ENCODE measurements around the gene ZDHHC21. TPM values are rescaled to one million over a fixed set of nuclear protein-coding genes. Genes with fewer than 3 reads are reported as not detected.
A peak's percentile ranks its signal among the peaks of the same experiment; 100 is the strongest.

The ZDHHC21 gene
- polyA plus RNA-seq, 2 of the 4 experiments (the other 2 are of a cell fraction): 3.7 to 9.1 TPM

- Histone ChIP-seq H3K9me3 (no peaks in the 10 kb centered on the region), H3K4me2 (no peak overlapping the region), H3K27ac (no peak overlapping the region), H3K4me1 (no peaks in the 10 kb centered on the region), H3K4me3 (no peak overlapping the region)
- ChIA-PET POLR2A (interaction anchor here (0.5 kb wide), 1 partner anchor 94 kb away, joined by 3 read pairs; no protein-coding TSS in a partner anchor), CTCF (interaction anchor here (0.6 to 2.2 kb wide), 13 partner anchors 9 to 1305 kb away, joined by 3 to 19 read pairs (median 4); no protein-coding TSS in a partner anchor)
- TF ChIP-seq SREBF2 (IDR thresholded peaks at IDR 0.05): no peak
- no peak for TF ChIP-seq BCL3 (IDR thresholded peaks at IDR 0.05)
- no peak for TF ChIP-seq HEYL (CRISPR knock-in tag; IDR thresholded peaks at IDR 0.05)
- no peak for TF ChIP-seq MAX (IDR thresholded peaks at IDR 0.05)
- TF ChIP-seq RNF2 (IDR thresholded peaks at IDR 0.05; ENCODE audit: borderline replicate concordance, low read depth): no peak
- no peak for TF ChIP-seq HMGXB4 (CRISPR knock-in tag; IDR thresholded peaks at IDR 0.05; ENCODE audit: borderline replicate concordance)
- no peak for TF ChIP-seq CBX2 (IDR thresholded peaks at IDR 0.05; ENCODE audit: borderline replicate concordance, low read depth)
- TF ChIP-seq TFCP2L1 (CRISPR knock-in tag; IDR thresholded peaks at IDR 0.05): no peak
- no peak for TF ChIP-seq FOSL2 (IDR thresholded peaks at IDR 0.05)
- no peak for TF ChIP-seq FOSL2 (CRISPR knock-in tag; IDR thresholded peaks at IDR 0.05)
- TF ChIP-seq, protein P1, sequence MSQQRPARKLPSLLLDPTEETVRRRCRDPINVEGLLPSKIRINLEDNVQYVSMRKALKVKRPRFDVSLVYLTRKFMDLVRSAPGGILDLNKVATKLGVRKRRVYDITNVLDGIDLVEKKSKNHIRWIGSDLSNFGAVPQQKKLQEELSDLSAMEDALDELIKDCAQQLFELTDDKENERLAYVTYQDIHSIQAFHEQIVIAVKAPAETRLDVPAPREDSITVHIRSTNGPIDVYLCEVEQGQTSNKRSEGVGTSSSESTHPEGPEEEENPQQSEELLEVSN (IDR thresholded peaks at IDR 0.05; ENCODE audit: borderline replicate concordance, low read depth): no peak
- no peak for TF ChIP-seq FOSB (CRISPR knock-in tag; IDR thresholded peaks at IDR 0.05)
- TF ChIP-seq, protein P2, sequence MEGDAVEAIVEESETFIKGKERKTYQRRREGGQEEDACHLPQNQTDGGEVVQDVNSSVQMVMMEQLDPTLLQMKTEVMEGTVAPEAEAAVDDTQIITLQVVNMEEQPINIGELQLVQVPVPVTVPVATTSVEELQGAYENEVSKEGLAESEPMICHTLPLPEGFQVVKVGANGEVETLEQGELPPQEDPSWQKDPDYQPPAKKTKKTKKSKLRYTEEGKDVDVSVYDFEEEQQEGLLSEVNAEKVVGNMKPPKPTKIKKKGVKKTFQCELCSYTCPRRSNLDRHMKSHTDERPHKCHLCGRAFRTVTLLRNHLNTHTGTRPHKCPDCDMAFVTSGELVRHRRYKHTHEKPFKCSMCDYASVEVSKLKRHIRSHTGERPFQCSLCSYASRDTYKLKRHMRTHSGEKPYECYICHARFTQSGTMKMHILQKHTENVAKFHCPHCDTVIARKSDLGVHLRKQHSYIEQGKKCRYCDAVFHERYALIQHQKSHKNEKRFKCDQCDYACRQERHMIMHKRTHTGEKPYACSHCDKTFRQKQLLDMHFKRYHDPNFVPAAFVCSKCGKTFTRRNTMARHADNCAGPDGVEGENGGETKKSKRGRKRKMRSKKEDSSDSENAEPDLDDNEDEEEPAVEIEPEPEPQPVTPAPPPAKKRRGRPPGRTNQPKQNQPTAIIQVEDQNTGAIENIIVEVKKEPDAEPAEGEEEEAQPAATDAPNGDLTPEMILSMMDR (IDR thresholded peaks at IDR 0.05): no peak
- no peak for TF ChIP-seq ZC3H11A (IDR thresholded peaks at IDR 0.05)
- TF ChIP-seq RARB (CRISPR knock-in tag; IDR thresholded peaks at IDR 0.05): no peak
- TF ChIP-seq RFX5 (IDR thresholded peaks at IDR 0.05): no peak
- no peak for TF ChIP-seq JUNB (IDR thresholded peaks at IDR 0.05)
- TF ChIP-seq SMC3 (IDR thresholded peaks at IDR 0.05): no peak
- TF ChIP-seq NFE2L2 (conservative IDR thresholded peaks at IDR 0.05; ENCODE audit: low read length): no peak
- no peak for TF ChIP-seq ZSCAN20 (CRISPR knock-in tag; IDR thresholded peaks at IDR 0.05)
- no peak for TF ChIP-seq MAFK (IDR thresholded peaks at IDR 0.05; ENCODE audit: partially characterized antibody)
- 90% methylated on average over 3 of the region's 3 CpGs for WGBS (ENCODE audit: missing lambda C conversion rate)
- FAIRE-seq (no peak), ATAC-seq (no peak), DNase-seq (ENCODE audit: low read depth in 1 of 2, low spot score in 1 of 2) (no peak)
These were observed 31.2 kb downstream of the ZDHHC21 start for GRCh38 chr9:14662060-14662453.

GRCh38 chr9:14661421-14662059 is 31.7 kb downstream of the ZDHHC21 start:
- no peak overlapping the region for H3K27ac ChIP-seq
- H3K4me3 ChIP-seq: no peak overlapping the region
- WGBS (ENCODE audit: missing lambda C conversion rate): 11% methylated on average over 3 of the region's 3 CpGs
- FAIRE-seq: peak; percentile 28
- POLR2A ChIA-PET: interaction anchor here (0.5 kb wide), 1 partner anchor 95 kb away, joined by 3 read pairs; no protein-coding TSS in a partner anchor
- no peaks in the 10 kb centered on the region for H3K4me1 ChIP-seq
- no peak overlapping the region for H3K4me2 ChIP-seq
- CTCF ChIA-PET: interaction anchor here (0.6 to 2.2 kb wide), 19 partner anchors 9 to 1959 kb away, joined by 3 to 19 read pairs (median 4); no protein-coding TSS in a partner anchor
- DNase-seq (ENCODE audit: low read depth in 1 of 2, low spot score in 1 of 2): peak in 1 of 2 experiments; percentile 38
- ATAC-seq: peak; percentile 62 to 63; a peak in 2 of 6 replicates
- H3K9me3 ChIP-seq: no peaks in the 10 kb centered on the region
- TF ChIP-seq RFX5 (IDR thresholded peaks at IDR 0.05) (no peak), SMC3 (IDR thresholded peaks at IDR 0.05) (peak; percentile 55), RAD21 (conservative IDR thresholded peaks at IDR 0.05 in 1 of 2, IDR thresholded peaks at IDR 0.05 in 1 of 2) (peak; percentile 67 to 77), MAFK (IDR thresholded peaks at IDR 0.05; ENCODE audit: partially characterized antibody) (peak; percentile 98), ELK1 (IDR thresholded peaks at IDR 0.05; ENCODE audit: low read depth, low read length) (no peak)
- TF ChIP-seq, protein P2 (IDR thresholded peaks at IDR 0.05): peak; percentile 82

Data from A549 (cell line).